Stimulated activated naive CD4-positive, alpha-beta T cell (primary cell): ENCODE measurements around the gene SLC34A2.

Experiments used
- DNase-seq, 6 experiments: peaks; one replicate each; lab custom pipeline; 2025; lab: John Stamatoyannopoulos, UW

The SLC34A2 gene

GRCh38 chr4:25725870-25726269 lies 70.2 kb downstream of the SLC34A2 start:
- no peak for DNase-seq

DNA sequence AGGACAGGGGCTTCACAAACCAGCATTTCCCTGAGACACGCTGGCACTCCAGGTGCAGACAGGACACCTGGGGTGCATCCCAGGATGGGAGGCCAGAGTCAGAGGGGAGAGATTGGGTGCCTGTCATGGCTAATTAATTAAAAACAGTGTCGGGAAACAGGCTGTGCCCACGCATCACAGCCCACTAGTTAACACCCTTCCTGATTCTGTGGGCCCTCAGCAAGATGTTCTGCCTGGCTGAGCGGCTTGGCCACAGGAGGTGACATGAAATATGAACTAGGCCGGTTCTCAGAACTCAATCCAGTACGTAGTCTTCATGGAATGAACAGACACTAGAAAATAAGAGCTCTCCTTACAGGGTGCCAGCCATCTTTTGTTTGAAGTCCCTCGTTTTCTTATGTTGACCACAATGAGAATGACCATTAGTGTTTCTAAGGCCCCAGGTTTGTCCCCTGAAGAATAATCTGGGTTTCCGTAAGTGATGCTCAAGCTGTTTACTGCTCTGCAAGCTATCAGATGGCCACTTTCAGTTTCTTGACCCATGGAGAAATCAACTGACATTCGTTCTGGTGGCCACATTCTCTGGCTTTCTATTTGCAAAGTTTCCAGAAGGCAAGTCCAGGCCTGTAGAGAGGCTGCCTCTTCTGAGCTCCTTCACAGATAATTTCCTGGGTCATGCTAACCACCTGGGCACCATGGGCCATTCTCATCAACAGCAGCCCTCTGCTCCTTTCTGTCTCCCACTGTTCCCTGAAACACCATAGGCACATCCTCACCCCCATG lies 72.3 kb downstream of the SLC34A2 start:
- no peak for DNase-seq
